Adrenal gland (tissue), 5 donors: ENCODE measurements around the gene CTDSP1.

Experiments used
- POLR2A ChIP-seq, 2 donors: fragments of 450-650 bp; IDR thresholded peaks; one replicate each; pipeline ENCODE4 v1.6.1; 2017; ENCODE audit warnings: antibody characterized with exemption in 2 of 2, mild to moderate bottlenecking in 2 of 2, moderate library complexity in 1 of 2
- TF ChIP-seq, protein P1 (sequence below), 6 experiments: fragments of 450-650 bp in 4 of 6; fragments of 200-600 bp in 2 of 6; sonication (generic) in 1 of 6; IDR thresholded peaks; 1 replicate in 5 of 6; 2 replicates in 1 of 6; pipeline versions ENCODE4 v1.5.1 to v1.8.0; 2016 to 2021; ENCODE audit warnings: antibody characterized with exemption in 6 of 6, mild to moderate bottlenecking in 2 of 6, moderate library complexity in 1 of 6
- donor health status: DM: no; HTN: no; CAD: no.

DNA sequence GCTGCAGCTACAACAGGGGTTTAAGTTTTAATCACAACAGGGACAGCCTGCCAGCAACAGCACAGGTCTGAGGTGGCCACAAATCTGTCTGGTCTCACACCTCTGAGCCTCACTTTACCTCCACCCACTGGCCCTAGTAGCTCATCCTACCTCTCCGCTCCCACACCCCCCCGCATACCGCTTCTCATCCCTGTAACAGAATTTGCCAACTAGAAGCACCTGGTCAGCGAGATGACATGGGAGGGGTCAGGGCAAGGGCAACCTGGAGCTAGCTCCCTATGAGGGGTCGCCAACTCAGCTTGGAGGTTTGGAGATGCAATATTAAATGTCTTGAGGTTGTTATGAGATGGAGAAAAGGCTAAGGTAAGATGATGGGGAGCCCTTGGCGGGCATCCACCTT, 35.5 kb upstream of the CTDSP1 start:
- no peak for TF ChIP-seq POLR2A (IDR thresholded peaks at IDR 0.05)
- TF ChIP-seq, protein P1, sequence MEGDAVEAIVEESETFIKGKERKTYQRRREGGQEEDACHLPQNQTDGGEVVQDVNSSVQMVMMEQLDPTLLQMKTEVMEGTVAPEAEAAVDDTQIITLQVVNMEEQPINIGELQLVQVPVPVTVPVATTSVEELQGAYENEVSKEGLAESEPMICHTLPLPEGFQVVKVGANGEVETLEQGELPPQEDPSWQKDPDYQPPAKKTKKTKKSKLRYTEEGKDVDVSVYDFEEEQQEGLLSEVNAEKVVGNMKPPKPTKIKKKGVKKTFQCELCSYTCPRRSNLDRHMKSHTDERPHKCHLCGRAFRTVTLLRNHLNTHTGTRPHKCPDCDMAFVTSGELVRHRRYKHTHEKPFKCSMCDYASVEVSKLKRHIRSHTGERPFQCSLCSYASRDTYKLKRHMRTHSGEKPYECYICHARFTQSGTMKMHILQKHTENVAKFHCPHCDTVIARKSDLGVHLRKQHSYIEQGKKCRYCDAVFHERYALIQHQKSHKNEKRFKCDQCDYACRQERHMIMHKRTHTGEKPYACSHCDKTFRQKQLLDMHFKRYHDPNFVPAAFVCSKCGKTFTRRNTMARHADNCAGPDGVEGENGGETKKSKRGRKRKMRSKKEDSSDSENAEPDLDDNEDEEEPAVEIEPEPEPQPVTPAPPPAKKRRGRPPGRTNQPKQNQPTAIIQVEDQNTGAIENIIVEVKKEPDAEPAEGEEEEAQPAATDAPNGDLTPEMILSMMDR (IDR thresholded peaks at IDR 0.05) = no peak
